ENCODE measurements around the gene RAMP3.

Gene RAMP3

DNA sequence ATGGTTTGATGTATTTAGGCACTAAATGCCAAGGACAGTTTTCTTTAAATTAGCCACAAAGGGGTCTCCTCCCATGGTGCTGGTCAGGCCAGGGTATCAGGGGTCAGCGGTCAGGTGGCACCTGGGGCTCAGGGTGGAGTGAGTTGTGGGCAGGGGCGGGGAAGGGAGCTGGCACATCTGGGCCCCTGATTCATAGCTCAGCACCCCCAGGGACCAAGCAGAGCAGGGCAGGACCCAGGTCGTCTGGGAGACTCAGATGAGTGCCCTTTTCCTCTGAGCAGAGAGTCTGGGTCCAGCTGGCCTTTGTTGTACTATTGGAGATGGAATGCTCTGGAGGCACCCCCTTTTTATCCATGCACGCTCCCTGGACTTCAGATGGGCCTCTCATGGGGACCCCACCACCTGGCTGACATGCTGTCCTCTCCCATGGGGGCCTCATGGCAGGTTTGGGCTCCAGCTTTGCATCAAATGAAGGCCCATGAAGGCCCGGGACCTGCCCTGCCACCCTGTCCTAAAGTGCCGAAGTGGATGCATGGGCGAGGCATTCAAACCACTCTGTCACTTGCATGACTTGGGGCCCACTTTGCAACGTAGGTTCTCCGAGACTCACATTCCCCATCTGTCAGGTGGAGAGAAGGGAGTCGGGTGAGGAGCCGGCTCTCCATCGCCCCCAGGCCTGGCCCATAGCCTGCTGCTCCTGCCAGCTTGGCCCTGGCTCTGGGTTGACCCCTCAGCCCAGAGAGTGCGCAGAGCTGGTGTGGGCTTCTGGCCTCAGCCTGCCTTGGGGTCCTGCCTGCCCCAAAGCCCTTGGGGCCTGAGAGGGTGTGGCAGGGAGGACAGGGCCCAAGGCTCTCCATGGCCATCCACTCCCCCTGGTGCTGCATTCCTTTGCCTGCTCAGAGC lies 66.4 kb downstream of the RAMP3 start:
- no peak for DNase-seq (ENCODE audit: low read depth)

DNA sequence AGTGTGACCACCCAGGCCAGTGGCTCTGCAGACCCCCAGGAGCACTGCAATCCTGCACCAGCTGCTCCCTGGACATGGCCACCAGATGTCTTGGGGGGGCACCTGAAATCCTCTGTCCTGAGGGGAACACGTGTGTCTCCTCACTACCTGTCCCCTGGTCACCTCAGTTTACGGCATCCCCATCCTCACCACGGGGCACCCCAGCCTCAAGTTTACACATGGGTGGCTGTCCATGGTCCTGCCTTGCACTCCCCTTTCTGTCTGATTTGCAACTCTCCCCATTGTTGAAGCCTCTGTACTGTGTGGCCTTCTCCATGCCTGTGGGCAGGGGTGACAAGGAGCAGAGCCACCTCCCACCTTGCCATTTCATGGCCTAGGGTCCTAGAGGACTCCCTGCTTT lies 67.2 kb downstream of the RAMP3 start:
- DNase-seq (ENCODE audit: low read depth): no peak

DNA sequence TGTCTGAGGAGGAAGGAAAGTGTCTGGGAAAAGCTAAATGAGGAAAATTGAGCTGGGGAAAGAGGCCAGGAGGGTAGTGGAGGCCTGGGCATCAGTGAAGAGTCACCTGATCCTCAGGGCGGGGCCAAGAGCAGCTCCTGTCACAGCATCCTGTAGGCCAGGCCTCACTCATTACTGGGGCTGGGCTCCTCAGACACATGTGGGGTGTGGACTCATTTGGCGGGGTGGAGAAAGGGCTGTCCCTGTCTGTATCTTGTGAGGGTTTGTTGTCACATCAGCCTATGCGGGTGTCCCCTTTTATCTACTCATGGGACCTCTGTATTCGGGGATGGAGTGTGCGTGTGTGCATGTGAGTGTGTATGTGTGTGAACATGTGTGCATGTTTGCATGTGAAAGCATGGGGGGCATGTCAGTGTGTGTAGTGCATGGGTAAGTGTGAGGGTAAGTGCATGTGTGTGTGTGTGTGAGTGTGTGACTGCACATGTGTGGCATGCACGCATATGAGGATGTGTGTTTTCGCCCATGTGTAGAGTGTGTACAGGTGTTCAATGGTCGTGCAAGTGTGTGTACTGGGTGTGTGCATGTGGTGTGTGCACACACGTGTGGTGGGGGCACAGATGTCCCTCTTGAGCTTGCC lies 67.8 kb downstream of the RAMP3 start:
- DNase-seq (ENCODE audit: low read depth): no peak

DNA sequence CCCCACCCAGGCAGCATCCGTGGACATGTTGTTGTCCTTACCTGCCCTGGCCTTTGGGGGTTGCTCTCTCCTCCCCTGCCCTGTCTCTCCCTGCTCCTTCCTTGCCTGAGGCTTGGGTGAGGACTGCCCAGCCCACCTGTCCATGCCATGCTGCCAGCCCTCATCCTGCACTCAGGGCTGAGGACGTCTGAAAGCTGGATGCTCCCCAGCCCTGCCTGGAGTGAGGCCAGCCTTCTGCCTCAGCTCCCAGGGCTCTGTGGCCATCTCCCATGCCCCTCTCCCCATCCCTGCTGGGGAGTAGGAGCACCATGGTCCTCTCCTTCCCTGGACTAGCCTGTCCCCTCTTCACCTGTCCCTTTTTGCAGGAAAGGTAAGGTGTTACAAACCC lies 68.4 kb downstream of the RAMP3 start:
- no peak for DNase-seq (ENCODE audit: low read depth)

DNA sequence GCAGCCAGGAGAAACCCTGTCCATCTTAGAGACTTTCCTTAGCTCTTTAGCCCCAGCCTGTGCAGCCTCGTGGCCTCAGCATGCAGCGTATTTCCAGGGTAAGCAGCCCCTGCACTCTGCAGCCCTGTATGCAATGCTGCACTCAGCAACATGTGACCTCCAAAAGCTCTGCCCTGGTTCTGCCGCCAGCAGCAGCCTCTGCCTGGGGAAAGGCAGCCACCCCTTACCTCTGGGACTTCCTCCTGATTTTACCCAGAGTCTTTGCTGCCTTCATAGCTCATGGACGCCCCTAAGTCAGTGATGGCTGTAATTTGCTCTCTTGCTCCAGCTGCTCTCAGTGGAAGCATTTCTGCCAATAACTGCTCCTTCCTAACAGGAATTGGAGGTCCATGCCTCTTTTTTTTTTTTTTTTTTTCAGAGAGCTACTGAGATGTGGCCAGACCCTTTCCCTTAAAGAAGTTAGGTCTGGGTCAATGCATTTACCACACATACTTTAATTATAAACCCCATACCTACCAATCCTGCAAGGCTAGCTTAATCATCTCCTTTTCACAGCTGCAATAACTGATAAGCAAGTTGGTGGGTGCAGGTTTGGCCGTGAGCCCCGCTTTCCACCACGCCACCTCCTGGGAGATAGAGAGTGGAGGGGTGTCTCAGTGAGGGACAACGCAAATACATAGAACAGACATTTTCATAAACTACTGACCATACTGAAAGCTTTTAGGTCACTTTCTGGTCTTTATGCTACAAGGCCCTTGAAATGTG lies 71.7 kb downstream of the RAMP3 start:
- DNase-seq (ENCODE audit: low read depth): no peak

DNA sequence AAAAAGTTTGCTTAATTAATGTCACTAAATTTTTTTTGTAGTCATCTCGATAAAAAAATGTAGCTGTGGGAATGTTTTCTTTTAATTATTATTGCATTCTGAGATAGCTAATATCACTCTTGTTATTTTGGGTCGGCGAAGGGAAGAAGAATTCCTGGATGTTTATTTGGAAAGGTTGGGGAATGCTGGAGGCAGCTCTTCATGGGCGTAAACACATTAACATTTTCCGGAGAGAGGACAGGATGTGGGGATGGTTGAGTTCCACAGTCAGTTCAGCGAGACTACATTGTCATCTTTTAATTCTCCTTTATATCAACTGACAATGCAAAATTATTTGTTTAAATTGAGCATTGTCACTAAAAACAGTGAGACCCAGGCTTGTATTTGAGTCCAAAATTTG lies 72.5 kb downstream of the RAMP3 start:
- no peak for DNase-seq (ENCODE audit: low read depth)

DNA sequence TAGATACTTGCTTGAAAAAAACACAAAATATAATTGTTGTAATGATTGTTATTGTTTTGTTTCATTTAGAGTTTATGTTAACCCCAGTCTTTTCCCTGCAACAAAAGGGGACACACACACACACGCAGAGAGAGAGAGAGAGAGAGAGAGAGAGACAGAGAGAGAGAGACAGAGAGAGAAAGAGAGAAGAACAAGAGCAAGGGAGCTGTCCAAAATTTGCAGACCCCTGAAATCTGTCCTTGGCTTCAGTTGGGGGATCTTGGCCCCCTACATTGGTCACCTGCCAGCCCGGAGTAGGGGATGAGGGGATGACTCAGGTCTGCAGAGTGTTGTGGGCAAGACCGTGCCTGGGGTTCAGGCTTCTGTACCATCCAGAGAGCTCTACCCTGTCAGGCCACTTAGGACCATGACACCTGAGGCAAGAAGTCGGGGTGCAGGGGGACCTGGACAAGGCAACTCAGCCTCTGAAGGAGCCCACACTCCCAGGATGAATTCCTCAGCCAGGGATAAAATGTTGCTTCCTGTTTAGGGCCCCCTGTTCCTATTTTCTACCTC lies 73.1 kb downstream of the RAMP3 start:
- no peak for DNase-seq (ENCODE audit: low read depth)

DNA sequence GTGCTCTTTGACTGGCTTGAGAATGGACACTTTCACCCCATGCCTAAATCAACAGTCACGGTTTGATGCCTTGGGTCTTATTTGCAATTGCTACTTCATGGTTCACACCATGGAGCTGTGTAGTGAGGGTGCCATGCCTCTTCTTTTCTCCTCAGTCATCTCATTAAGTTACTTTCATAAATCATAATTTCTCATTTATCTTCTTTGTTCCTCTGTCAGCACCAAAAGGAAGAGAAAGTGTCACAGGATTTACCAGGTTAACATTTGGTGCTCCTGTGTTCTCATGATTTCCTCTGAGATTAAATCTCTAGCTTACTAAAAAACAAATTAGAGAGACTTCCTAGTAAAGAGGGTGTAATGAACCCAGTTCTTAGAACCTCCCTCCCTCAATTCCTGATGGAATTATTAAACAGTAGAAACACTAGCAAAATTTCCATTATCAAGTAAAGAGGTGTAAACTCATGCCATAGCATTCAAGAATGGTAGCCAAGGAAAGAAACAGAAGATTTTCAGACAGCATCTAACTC lies 75.7 kb downstream of the RAMP3 start:
- DNase-seq (ENCODE audit: low read depth): no peak
